Fibroblast of upper back skin (primary cell): ENCODE measurements around the gene SUMF1.
A peak's percentile ranks its signal among the peaks of the same experiment; 100 is the strongest.

Source experiments
- DNase-seq: peaks from one replicate; pipeline ENCODE4 v3.0.0-alpha.2; 2013

SUMF1 gene

GRCh38 chr3:4497005-4497692 is 30.1 kb upstream of the SUMF1 start:
- DNase-seq, result no peak

GRCh38 chr3:4496087-4496452 is 29.0 kb upstream of the SUMF1 start:
- DNase-seq, result no peak

- DNase-seq, result peak; percentile 29
Measured at GRCh38 chr3:4495294-4496086, 28.4 kb upstream of the SUMF1 start.

- DNase-seq, result no peak
Measured at GRCh38 chr3:4494895-4495264, 27.8 kb upstream of the SUMF1 start.

- peak; percentile 7 for DNase-seq
Measured at GRCh38 chr3:4493941-4494894, 27.1 kb upstream of the SUMF1 start.

- peak; percentile 99 for DNase-seq
Measured at GRCh38 chr3:4493014-4493940, 26.2 kb upstream of the SUMF1 start, which contains the start of gene ITPR1. Gene ITPR1 (plus strand): TSS chr3:4493348. CDS start chr3:4516492, 23,144 bp downstream.

- peak; percentile 58 for DNase-seq
Measured at GRCh38 chr3:4492208-4493013, 25.3 kb upstream of the SUMF1 start.

- no peak for DNase-seq
Measured at GRCh38 chr3:4491855-4492207, 24.8 kb upstream of the SUMF1 start.

- DNase-seq, result no peak
Measured at GRCh38 chr3:4478261-4478660, 11.2 kb upstream of the SUMF1 start.

- no peak for DNase-seq
Measured at GRCh38 chr3:4476496-4476895, 9.4 kb upstream of the SUMF1 start.

GRCh38 chr3:4475804-4476203 is 8.7 kb upstream of the SUMF1 start:
- DNase-seq, result no peak

- DNase-seq, result peak; percentile 31
Measured at GRCh38 chr3:4474683-4475490, 7.8 kb upstream of the SUMF1 start.

GRCh38 chr3:4472766-4473165 is 5.7 kb upstream of the SUMF1 start:
- no peak for DNase-seq

- DNase-seq, result no peak
Measured at GRCh38 chr3:4472312-4472711, 5.2 kb upstream of the SUMF1 start.

GRCh38 chr3:4471907-4472306 is 4.8 kb upstream of the SUMF1 start:
- DNase-seq, result no peak

- DNase-seq, result no peak
Measured at GRCh38 chr3:4467522-4467867, 426 bp upstream of the SUMF1 start.

GRCh38 chr3:4464576-4464975 is 2.5 kb downstream of the SUMF1 start:
- DNase-seq, result no peak

- DNase-seq, result no peak
Measured at GRCh38 chr3:4462369-4463040, 4.6 kb downstream of the SUMF1 start.

- DNase-seq, result no peak
Measured at GRCh38 chr3:4461468-4462090, 5.5 kb downstream of the SUMF1 start.

GRCh38 chr3:4460334-4460733 is 6.7 kb downstream of the SUMF1 start:
- DNase-seq, result no peak
